SU-DHL-6 (cell line): ENCODE data around the gene ASGR1.

ENCODE experiments used
- CTCF ChIP-seq: fragments of 200-600 bp; sonication (generic); IDR thresholded peaks from one replicate; pipeline ENCODE4 v1.5.1; 2017; ENCODE audit warnings: antibody characterized with exemption, mild to moderate bottlenecking, low read length, moderate library complexity; ENCODE audit not compliant: insufficient read depth, poor library complexity, severe bottlenecking
- EZH2phosphoT487 ChIP-seq: fragments of 200-600 bp; sonication (generic), shearing (Covaris generic); conservative IDR thresholded peaks from 2 replicates; pipeline ENCODE4 v1.6.1; 2018; ENCODE audit warnings: mild to moderate bottlenecking, antibody characterized with exemption, low read length, moderate library complexity, mixed read lengths

- TF ChIP-seq CTCF, result no peak
- no peak for TF ChIP-seq EZH2phosphoT487
Observed at GRCh38 chr17:7173687-7174602, 5.2 kb downstream of the ASGR1 start.
